Kidney (tissue), 14 donors: ENCODE data around the gene VHLL. TPM values are rescaled to one million over a fixed set of nuclear protein-coding genes. Genes with fewer than 3 reads are reported as not detected.

Experiments
- DNase-seq, 5 donors: peaks; one replicate each; pipeline ENCODE4 v3.0.0-alpha.2; 2013 to 2020
- FAIRE-seq: peaks from 2 replicates; lab custom pipeline; 2012; peaks lifted over from hg19 to GRCh38; lab: Jason Lieb, UNC
- H3K27ac ChIP-seq, 2 donors: one replicate each; pipeline ENCODE4 v1.7.0; 2013; ENCODE audit warnings: low read depth in 2 of 2, low read length in 2 of 2, inconsistent platforms in 1 of 2
- H3K27me3 ChIP-seq: one replicate; pipeline ENCODE4 v1.7.1; 2013; ENCODE audit warnings: low read length, inconsistent platforms; ENCODE audit not compliant: control insufficient read depth, insufficient read depth
- H3K36me3 ChIP-seq, 3 donors: one replicate each; pipeline versions ENCODE4 v1.7.0 to v1.7.1; 2013; ENCODE audit warnings: low read length in 3 of 3, control low read depth in 1 of 3, inconsistent platforms in 1 of 3; ENCODE audit not compliant: insufficient read depth in 3 of 3, control insufficient read depth in 2 of 3
- H3K4me1 ChIP-seq, 3 donors: one replicate each; pipeline versions ENCODE4 v1.7.0 to v1.7.1; 2013; ENCODE audit warnings: low read length in 3 of 3, inconsistent platforms in 1 of 3, low read depth in 1 of 3; ENCODE audit not compliant: control insufficient read depth in 2 of 3, insufficient read depth in 2 of 3
- H3K4me3 ChIP-seq, 3 donors: one replicate each; pipeline versions ENCODE4 v1.7.0 to v1.8.1; 2013; ENCODE audit warnings: low read length in 3 of 3, control low read depth in 1 of 3, inconsistent platforms in 1 of 3
- H3K9ac ChIP-seq, 3 donors: one replicate each; pipeline versions ENCODE4 v1.7.0 to v1.7.1; 2013; ENCODE audit warnings: low read length in 3 of 3, control low read depth in 1 of 3, inconsistent platforms in 1 of 3
- H3K9me3 ChIP-seq, 3 donors: one replicate each; pipeline versions ENCODE4 v1.7.0 to v1.7.1; 2013; ENCODE audit warnings: low read length in 3 of 3, control low read depth in 1 of 3, inconsistent platforms in 1 of 3; ENCODE audit not compliant: control insufficient read depth in 2 of 3, insufficient read depth in 1 of 3
- CTCF ChIP-seq: IDR thresholded peaks from 3 replicates; pipeline ENCODE4 v1.5.1; 2012; ENCODE audit warnings: mild to moderate bottlenecking, moderate library complexity, borderline replicate concordance; ENCODE audit not compliant: insufficient read depth; ENCODE audit errors: extremely low read depth
- intact Hi-C: fragments of 100-400 bp; cut with DNase I; formaldehyde crosslinking; loops from one replicate; pipeline ENCODE4 v1.11.1; 2022
- polyA plus RNA-seq: library from polyadenylated mRNA; stranded (reverse); fragments of 350-450 nt; fragmentation: Illumina TruSeq; extraction: RNeasy Lipid Tissue Mini Kit (QIAGEN cat#74804); gene quantifications from one replicate; pipeline ENCODE4 v1.2.3, GENCODE V29; 2014; ENCODE audit warnings: low read depth, low replicate concordance; ENCODE audit not compliant: insufficient read depth
- total RNA-seq: library from RNA; stranded (reverse); fragmentation: NEBNext Ultra II Directional; extraction: Animal tissue kit (Norgen Biotek cat#: 25700); gene quantifications from one replicate; pipeline ENCODE4 v1.2.1, GENCODE V29; 2021
- donor health status: control.
- donor health status: control.
- donor health status: control.
- donor health status: control.
- donor health status: control.
- donor health status: DM: yes; HTN: yes; CAD: no.
- donor health status: Normal renal cell carcinoma (clear cell type).

Gene VHLL
- total and polyA plus RNA-seq, 2 donors from 2014 or later: not detected

GRCh38 chr1:156249593-156249992 is 49.5 kb downstream of the VHLL start:
- FAIRE-seq (no peak), DNase-seq (no peak)
- H3K27me3 ChIP-seq: no peaks in the 10 kb centered on the region
- no peak overlapping the region for H3K27ac ChIP-seq
- H3K4me3 ChIP-seq: no peak overlapping the region
- intact Hi-C loops: no loop called here
- peaks cover 0 to 7% (median 0%) of the 10 kb centered on the region in 3 donors for H3K4me1 ChIP-seq
- H3K36me3 ChIP-seq: peaks cover 5 to 46% (median 25%) of the 10 kb centered on the region in 3 donors
- no peak overlapping the region for H3K9ac ChIP-seq
- H3K9me3 ChIP-seq: no peaks in the 10 kb centered on the region
- no peak for TF ChIP-seq CTCF

Other genes with a start within 250 kb of the VHLL start
- gene UBQLN4, start 245.5 kb downstream of the VHLL start, total RNA-seq: 24.5 TPM
- gene UBQLN4, start 245.5 kb downstream of the VHLL start, polyA plus RNA-seq: 24.6 TPM
- gene LAMTOR2, start 244.5 kb downstream of the VHLL start, total RNA-seq: 50.8 TPM
- 200 TPM for gene LAMTOR2, start 244.5 kb downstream of the VHLL start, polyA plus RNA-seq
- 51.4 TPM for gene RAB25, start 238.1 kb downstream of the VHLL start, total RNA-seq
- gene RAB25, start 238.1 kb downstream of the VHLL start, polyA plus RNA-seq: 73.0 TPM
- 1.7 TPM for gene MEX3A, start 216.8 kb downstream of the VHLL start, total RNA-seq
- gene MEX3A, start 216.8 kb downstream of the VHLL start, polyA plus RNA-seq: 1.0 TPM
- gene LMNA, start 184.6 kb downstream of the VHLL start, total RNA-seq: 384 TPM
- gene LMNA, start 184.6 kb downstream of the VHLL start, polyA plus RNA-seq: 145 TPM
- gene SEMA4A, start 145.7 kb downstream of the VHLL start, total RNA-seq: 45.9 TPM
- 16.4 TPM for gene SEMA4A, start 145.7 kb downstream of the VHLL start, polyA plus RNA-seq
- 28.1 TPM for gene SLC25A44, start 105.2 kb downstream of the VHLL start, total RNA-seq
- gene SLC25A44, start 105.2 kb downstream of the VHLL start, polyA plus RNA-seq: 29.0 TPM
- gene PMF1, start 86.3 kb downstream of the VHLL start, total RNA-seq: 65.6 TPM
- 110 TPM for gene PMF1, start 86.3 kb downstream of the VHLL start, polyA plus RNA-seq
- 1.8 TPM for gene BGLAP, start 57.1 kb downstream of the VHLL start, total RNA-seq
- gene BGLAP, start 57.1 kb downstream of the VHLL start, polyA plus RNA-seq: 1.7 TPM
- 4.2 TPM for gene PAQR6, start 51.3 kb downstream of the VHLL start, total RNA-seq
- gene PAQR6, start 51.3 kb downstream of the VHLL start, polyA plus RNA-seq: 2.0 TPM
- 69.5 TPM for gene SMG5, start 16.5 kb downstream of the VHLL start, total RNA-seq
- gene SMG5, start 16.5 kb downstream of the VHLL start, polyA plus RNA-seq: 46.1 TPM
- gene TMEM79, start 15.0 kb downstream of the VHLL start, total RNA-seq: 2.7 TPM
- gene TMEM79, start 15.0 kb downstream of the VHLL start, polyA plus RNA-seq: 3.9 TPM
- gene GLMP, start 3.6 kb downstream of the VHLL start, total RNA-seq: 52.4 TPM
- 154 TPM for gene GLMP, start 3.6 kb downstream of the VHLL start, polyA plus RNA-seq
- 149 TPM for gene CCT3, start 39.0 kb upstream of the VHLL start, total RNA-seq
- 181 TPM for gene CCT3, start 39.0 kb upstream of the VHLL start, polyA plus RNA-seq
- gene TSACC, start 39.2 kb upstream of the VHLL start, total RNA-seq: not detected
- gene TSACC, start 39.2 kb upstream of the VHLL start, polyA plus RNA-seq: 1.1 TPM
- 4.2 TPM for gene RHBG, start 69.9 kb upstream of the VHLL start, total RNA-seq
- gene RHBG, start 69.9 kb upstream of the VHLL start, polyA plus RNA-seq: 61.9 TPM
- gene MEF2D, start 201.5 kb upstream of the VHLL start, total RNA-seq: 49.3 TPM
- gene MEF2D, start 201.5 kb upstream of the VHLL start, polyA plus RNA-seq: 13.7 TPM